CD14-positive monocyte (primary cell): ENCODE measurements around the gene SCARB1. TPM values are rescaled to one million over a fixed set of nuclear protein-coding genes. Genes with fewer than 3 reads are reported as not detected.

Experiments used
- DNase-seq, 3 donors: peaks; one replicate each; pipeline ENCODE4 v3.0.0-alpha.2; 2011 to 2022
- H2AFZ ChIP-seq: 2 replicates; pipeline ENCODE4 v1.6.0; 2012; ENCODE audit warnings: mild to moderate bottlenecking, low read depth, low read length, inconsistent platforms; ENCODE audit not compliant: insufficient read depth, poor library complexity, severe bottlenecking
- H3K27ac ChIP-seq, 2 donors: 1 replicate in 1 of 2; 2 replicates in 1 of 2; pipeline ENCODE4 v1.5.1; 2012 to 2013; ENCODE audit warnings: low read length in 2 of 2, control low read depth in 1 of 2, inconsistent platforms in 1 of 2, low read depth in 1 of 2, mild to moderate bottlenecking in 1 of 2
- H3K27me3 ChIP-seq, 2 donors: one replicate each; pipeline versions ENCODE4 v1.6.0 to v1.6.1; 2011 to 2013; ENCODE audit warnings: low read length in 2 of 2; ENCODE audit not compliant: control insufficient read depth in 2 of 2, insufficient read depth in 2 of 2
- H3K36me3 ChIP-seq, 2 donors: replicated peaks in 1 of 2; 1 replicate in 1 of 2; 2 replicates in 1 of 2; pipeline versions ENCODE4 v1.5.1 to v1.6.1; 2012 to 2013; ENCODE audit warnings: low read length in 2 of 2, control low read depth in 1 of 2, inconsistent platforms in 1 of 2, mild to moderate bottlenecking in 1 of 2; ENCODE audit not compliant: insufficient read depth in 2 of 2, control insufficient read depth in 1 of 2
- H3K4me1 ChIP-seq, 2 donors: 1 replicate in 1 of 2; 2 replicates in 1 of 2; pipeline versions ENCODE4 v1.5.1 to v1.6.1; 2012 to 2013; ENCODE audit warnings: low read length in 2 of 2, control low read depth in 1 of 2, inconsistent platforms in 1 of 2, mild to moderate bottlenecking in 1 of 2, moderate library complexity in 1 of 2; ENCODE audit not compliant: insufficient read depth in 2 of 2, control insufficient read depth in 1 of 2
- H3K4me2 ChIP-seq: replicated peaks from 2 replicates; pipeline ENCODE3; 2012; ENCODE audit warnings: low read length, moderate library complexity, mild to moderate bottlenecking; ENCODE audit not compliant: poor library complexity, severe bottlenecking; ENCODE audit errors: extremely low read depth
- H3K4me3 ChIP-seq, 3 experiments: fragments of 200-600 bp in 1 of 3; sonication (generic) in 1 of 3; replicated peaks in 1 of 3; 1 replicate in 2 of 3; 2 replicates in 1 of 3; pipeline ENCODE4 v1.5.1; 2011 to 2013; ENCODE audit warnings: low read length in 3 of 3, mild to moderate bottlenecking in 3 of 3, control low read depth in 2 of 3, low read depth in 2 of 3, inconsistent platforms in 1 of 3, moderate library complexity in 1 of 3
- H3K79me2 ChIP-seq: 2 replicates; pipeline ENCODE4 v1.6.0; 2012; ENCODE audit warnings: mild to moderate bottlenecking, control low read depth, inconsistent platforms, low read length, moderate library complexity; ENCODE audit not compliant: insufficient read depth
- H3K9ac ChIP-seq: 2 replicates; pipeline ENCODE4 v1.6.0; 2017; ENCODE audit warnings: low read length, mild to moderate bottlenecking; ENCODE audit not compliant: insufficient read depth, poor library complexity, severe bottlenecking
- H3K9me3 ChIP-seq, 2 donors: replicated peaks in 1 of 2; 1 replicate in 1 of 2; 2 replicates in 1 of 2; pipeline versions ENCODE4 v1.5.1 to v1.6.1; 2012 to 2013; ENCODE audit warnings: low read length in 2 of 2, control low read depth in 1 of 2; ENCODE audit not compliant: control insufficient read depth in 1 of 2, insufficient read depth in 1 of 2
- H4K20me1 ChIP-seq: 2 replicates; pipeline ENCODE4 v1.6.0; 2012; ENCODE audit warnings: mild to moderate bottlenecking, low read length, control low read depth, moderate library complexity; ENCODE audit not compliant: insufficient read depth
- H3K27ac Mint-ChIP-seq, 7 donors: one replicate each; pipeline ENCODE4 v1.8.0; 2020; ENCODE audit warnings: mild to moderate bottlenecking in 7 of 7, mixed read lengths in 7 of 7, moderate library complexity in 6 of 7, inconsistent platforms in 2 of 7
- H3K27me3 Mint-ChIP-seq, 3 donors: one replicate each; pipeline ENCODE4 v1.8.0; 2021 to 2022; ENCODE audit warnings: low read depth in 3 of 3, mild to moderate bottlenecking in 3 of 3, mixed read lengths in 3 of 3, moderate library complexity in 3 of 3, inconsistent platforms in 1 of 3
- H3K36me3 Mint-ChIP-seq, 2 donors: one replicate each; pipeline ENCODE4 v1.8.0; 2020; ENCODE audit warnings: mixed read lengths in 2 of 2, inconsistent platforms in 1 of 2, mild to moderate bottlenecking in 1 of 2
- H3K4me1 Mint-ChIP-seq: one replicate; pipeline ENCODE4 v1.8.0; 2020; ENCODE audit warnings: mild to moderate bottlenecking, mixed read lengths
- H3K4me3 Mint-ChIP-seq, 2 donors: one replicate each; pipeline ENCODE4 v1.8.0; 2020; ENCODE audit warnings: mild to moderate bottlenecking in 2 of 2, mixed read lengths in 2 of 2, moderate library complexity in 1 of 2
- H3K9me3 Mint-ChIP-seq, 7 donors: one replicate each; pipeline ENCODE4 v1.8.0; 2020 to 2022; ENCODE audit warnings: mixed read lengths in 7 of 7, mild to moderate bottlenecking in 6 of 7, moderate library complexity in 6 of 7, inconsistent platforms in 2 of 7
- CTCF ChIP-seq: fragments of 200-600 bp; IDR thresholded peaks from one replicate; pipeline ENCODE4 v1.8.0; 2022; ENCODE audit warnings: antibody characterized with exemption, mild to moderate bottlenecking
- WGBS: methylation state at CpG from one replicate; pipeline ENCODE4 v1.1.5; 2013; ENCODE audit warnings: missing lambda C conversion rate; ENCODE audit not compliant: insufficient coverage; 5-methylcytosine and 5-hydroxymethylcytosine counted together
- intact Hi-C, 2 donors: fragments of 100-400 bp; cut with micrococcal nuclease; formaldehyde crosslinking; loops; one replicate each; pipeline versions ENCODE4 v1.15.0 to v1.15.1; 2023
- polyA plus RNA-seq, 3 donors: library from polyadenylated mRNA; depleted of rRNA in 1 of 3; unstranded in 2 of 3; stranded (reverse) in 1 of 3; fragments of 300-500 nt in 2 of 3; fragments of >200 nt in 1 of 3; fragmentation: Illumina TruSeq in 2 of 3; gene quantifications; 1 replicate in 2 of 3; 2 replicates in 1 of 3; pipeline ENCODE4 v1.2.3, GENCODE V29; 2012 to 2021

Gene SCARB1
- polyA plus RNA-seq, 3 donors, result 13.1 to 34.3 (median 15.2) TPM

- H2AFZ ChIP-seq, result no peak overlapping the region
- H3K27ac ChIP-seq, result peak overlapping the region; percentile 90 to 94
- H3K9me3 ChIP-seq, result peaks cover 0 to 4% of the 10 kb centered on the region in 2 donors
- no peak for DNase-seq
- intact Hi-C loops, result no loop called here
- TF ChIP-seq CTCF, result no peak
- Mint-ChIP-seq H3K27me3 (peaks cover 0 to 11% (median 0%) of the 10 kb centered on the region in 3 donors), H3K4me3 (no peak overlapping the region), H3K36me3 (peaks cover 9 to 18% of the 10 kb centered on the region in 2 donors), H3K27ac (peak overlapping the region in 6 of 7 donors; percentile 83 to 98 (median 88)), H3K4me1 (peaks cover 98% of the 10 kb centered on the region), H3K9me3 (peaks cover 3 to 11% (median 6%) of the 10 kb centered on the region in 7 donors)
- H3K9ac ChIP-seq, result no peak overlapping the region
- H3K79me2 ChIP-seq, result no peaks in the 10 kb centered on the region
- H3K27me3 ChIP-seq, result no peaks in the 10 kb centered on the region
- no peaks in the 10 kb centered on the region for H3K36me3 ChIP-seq
- no peak overlapping the region for H3K4me3 ChIP-seq
- no peaks in the 10 kb centered on the region for H4K20me1 ChIP-seq
- H3K4me2 ChIP-seq, result no peak overlapping the region
- peaks cover 100% of the 10 kb centered on the region in 2 donors for H3K4me1 ChIP-seq
- 89% methylated on average over 29 of the region's 32 CpGs for WGBS
Measured at GRCh38 chr12:124758266-124759220, 105.1 kb downstream of the SCARB1 start.

GRCh38 chr12:124757329-124757728 lies 106.3 kb downstream of the SCARB1 start:
- Histone ChIP-seq H3K27me3 (no peaks in the 10 kb centered on the region), H2AFZ (no peak overlapping the region), H3K4me1 (peaks cover 100% of the 10 kb centered on the region in 2 donors), H3K4me3 (no peak overlapping the region), H3K4me2 (no peak overlapping the region), H3K9me3 (peaks cover 0 to 10% of the 10 kb centered on the region in 2 donors), H3K27ac (peak overlapping the region; percentile 90 to 94), H3K9ac (no peak overlapping the region), H3K36me3 (no peaks in the 10 kb centered on the region), H3K79me2 (no peaks in the 10 kb centered on the region), H4K20me1 (no peaks in the 10 kb centered on the region)
- no peak overlapping the region for H3K4me3 Mint-ChIP-seq
- no peak for DNase-seq
- H3K36me3 Mint-ChIP-seq, result peaks cover 10 to 18% of the 10 kb centered on the region in 2 donors
- peaks cover 0 to 8% (median 0%) of the 10 kb centered on the region in 3 donors for H3K27me3 Mint-ChIP-seq
- no CpG with 5 or more reads among the region's 4 CpGs for WGBS
- no peak for TF ChIP-seq CTCF
- intact Hi-C loops, result no loop called here
- peaks cover 98% of the 10 kb centered on the region for H3K4me1 Mint-ChIP-seq
- H3K9me3 Mint-ChIP-seq, result peaks cover 6 to 16% (median 12%) of the 10 kb centered on the region in 7 donors
- peak overlapping the region; percentile 86 to 98 (median 93) for H3K27ac Mint-ChIP-seq
